ENCODE results near the gene EFHC1. TPM values are rescaled to one million over a fixed set of nuclear protein-coding genes. Genes with fewer than 3 reads are reported as not detected.
"Not testable (repeated sequence)": the region's sequence is repeated elsewhere in the genome, so short reads cannot be mapped to it uniquely, and the experiment has no call there.

EFHC1 gene
- total RNA-seq, 6 experiments from 2014 or later = 3.6 to 10.4 (median 6.0) TPM

GRCh38 chr6:52424513-52424912, 4.4 kb downstream of the EFHC1 start:
- H3K4me3 ChIP-seq = no peak overlapping the region
- H3K9me3 ChIP-seq = no peaks in the 10 kb centered on the region
- 79% methylated on average over 2 of the region's 2 CpGs for WGBS (ENCODE audit: insufficient coverage, low coverage, low lambda C conversion rate, missing lambda C conversion rate)
- TF ChIP-seq POLR2A (IDR thresholded peaks at IDR 0.05) = no peak
- no peak for TF ChIP-seq CTCF (IDR thresholded peaks at IDR 0.05)
- no peak overlapping the region for H3K27ac ChIP-seq
- intact Hi-C loops (cut with DNase I) = no loop called here
- no peaks in the 10 kb centered on the region for H3K27me3 ChIP-seq
- ATAC-seq (no peak), DNase-seq (no peak)
- H3K4me1 ChIP-seq = peaks cover 0 to 14% (median 6%) of the 10 kb centered on the region in 4 donors
- H3K36me3 ChIP-seq = no peaks in the 10 kb centered on the region

GRCh38 chr6:52426667-52427066, 6.5 kb downstream of the EFHC1 start:
- Histone ChIP-seq H3K27ac (peak overlapping the region in 2 of 3 donors; percentile 31 to 45), H3K4me3 (no peak overlapping the region), H3K4me1 (peaks cover 0 to 9% (median 4%) of the 10 kb centered on the region in 4 donors), H3K9me3 (no peaks in the 10 kb centered on the region), H3K27me3 (no peaks in the 10 kb centered on the region), H3K36me3 (no peaks in the 10 kb centered on the region)
- ATAC-seq = peak; percentile 81 to 98 (median 89)
- intact Hi-C loops (cut with DNase I) = no loop called here
- no peak for TF ChIP-seq POLR2A (IDR thresholded peaks at IDR 0.05)
- TF ChIP-seq CTCF (IDR thresholded peaks at IDR 0.05) = no peak
- DNase-seq = no peak

GRCh38 chr6:52433294-52433693, 13.2 kb downstream of the EFHC1 start:
- ATAC-seq; H3K36me3 ChIP-seq; intact Hi-C loops (cut with DNase I); H3K27me3 ChIP-seq; H3K4me1 ChIP-seq; H3K9me3 ChIP-seq; H3K27ac ChIP-seq; DNase-seq; H3K4me3 ChIP-seq: not testable (repeated sequence)
- WGBS (ENCODE audit: insufficient coverage, low coverage, low lambda C conversion rate, missing lambda C conversion rate) = 55% methylated on average over 2 of the region's 4 CpGs

GRCh38 chr6:52435345-52435744, 15.2 kb downstream of the EFHC1 start:
- H3K9me3 ChIP-seq = no peaks in the 10 kb centered on the region
- H3K36me3 ChIP-seq = no peaks in the 10 kb centered on the region
- intact Hi-C loops (cut with DNase I) = no loop called here
- no peaks in the 10 kb centered on the region for H3K27me3 ChIP-seq
- no peak for ATAC-seq
- TF ChIP-seq POLR2A (IDR thresholded peaks at IDR 0.05) = no peak
- TF ChIP-seq CTCF (IDR thresholded peaks at IDR 0.05) = no peak
- H3K27ac ChIP-seq = no peak overlapping the region
- no peak for DNase-seq
- no peaks in the 10 kb centered on the region for H3K4me1 ChIP-seq
- H3K4me3 ChIP-seq = no peak overlapping the region
- 83% methylated on average over 1 of the region's 1 CpG for WGBS (ENCODE audit: insufficient coverage, low coverage, low lambda C conversion rate, missing lambda C conversion rate)

GRCh38 chr6:52438926-52439325, 18.8 kb downstream of the EFHC1 start:
- Histone ChIP-seq H3K36me3 (no peaks in the 10 kb centered on the region), H3K9me3 (no peaks in the 10 kb centered on the region), H3K27ac (no peak overlapping the region), H3K27me3 (no peaks in the 10 kb centered on the region), H3K4me1 (no peaks in the 10 kb centered on the region), H3K4me3 (no peak overlapping the region)
- ATAC-seq (no peak), DNase-seq (no peak)
- no peak for TF ChIP-seq CTCF (IDR thresholded peaks at IDR 0.05)
- TF ChIP-seq POLR2A (IDR thresholded peaks at IDR 0.05) = no peak
- intact Hi-C loops (cut with DNase I) = no loop called here
- 79% methylated on average over 2 of the region's 2 CpGs for WGBS (ENCODE audit: insufficient coverage, low coverage, low lambda C conversion rate, missing lambda C conversion rate)
